Measurements from ENCODE around the gene EGFL7.
A peak's percentile ranks its signal among the peaks of the same experiment; 100 is the strongest.
"Not testable (repeated sequence)": the region's sequence is repeated elsewhere in the genome, so short reads cannot be mapped to it uniquely, and the experiment has no call there.

Gene EGFL7

DNA sequence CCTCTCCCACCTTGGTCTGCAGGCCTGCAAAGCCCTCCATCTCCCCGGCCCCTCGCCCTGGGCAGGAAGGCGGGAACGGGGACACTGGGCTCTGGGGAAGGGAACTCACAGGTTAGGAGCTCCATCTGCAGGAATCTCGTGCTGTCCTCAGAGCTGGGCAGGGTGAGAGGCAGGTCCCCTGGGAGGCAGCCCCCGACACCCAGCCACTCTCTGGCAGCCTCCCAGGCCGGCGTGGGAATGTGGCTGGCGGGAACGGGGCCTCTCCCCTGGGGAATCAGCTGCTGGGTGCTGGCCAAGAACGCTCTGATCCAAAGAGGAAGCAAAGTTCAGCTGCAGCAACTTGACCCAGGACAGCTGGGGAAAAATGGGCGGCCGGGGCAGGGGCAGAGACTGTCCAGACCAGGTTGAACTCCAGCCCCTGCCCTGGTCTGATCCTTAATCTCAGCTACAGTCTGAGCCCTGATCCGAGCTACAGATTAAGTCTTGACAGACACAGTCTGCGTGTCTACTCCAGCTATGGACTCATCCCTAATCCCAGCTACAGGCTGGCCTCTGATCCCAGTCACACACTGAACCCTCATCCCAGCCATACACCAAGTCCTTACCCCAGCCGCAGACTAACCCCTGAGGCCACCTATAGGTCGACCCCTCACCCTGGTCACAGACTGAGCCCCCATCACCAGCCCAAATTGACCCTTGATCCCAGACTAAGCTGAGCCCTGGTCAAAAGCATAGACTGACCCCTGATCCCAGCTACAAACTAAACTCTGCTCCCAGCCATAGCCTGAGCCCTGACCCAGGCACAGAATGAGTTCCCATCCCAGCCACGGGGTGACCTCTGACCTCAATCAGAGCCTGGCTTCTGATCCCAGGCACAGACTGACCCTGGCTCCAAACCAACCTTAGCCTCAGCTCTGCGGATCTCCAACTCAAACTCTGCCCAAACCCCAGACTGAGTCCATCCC, 37.3 kb upstream of the EGFL7 start:
- DNase-seq, result no peak

DNA sequence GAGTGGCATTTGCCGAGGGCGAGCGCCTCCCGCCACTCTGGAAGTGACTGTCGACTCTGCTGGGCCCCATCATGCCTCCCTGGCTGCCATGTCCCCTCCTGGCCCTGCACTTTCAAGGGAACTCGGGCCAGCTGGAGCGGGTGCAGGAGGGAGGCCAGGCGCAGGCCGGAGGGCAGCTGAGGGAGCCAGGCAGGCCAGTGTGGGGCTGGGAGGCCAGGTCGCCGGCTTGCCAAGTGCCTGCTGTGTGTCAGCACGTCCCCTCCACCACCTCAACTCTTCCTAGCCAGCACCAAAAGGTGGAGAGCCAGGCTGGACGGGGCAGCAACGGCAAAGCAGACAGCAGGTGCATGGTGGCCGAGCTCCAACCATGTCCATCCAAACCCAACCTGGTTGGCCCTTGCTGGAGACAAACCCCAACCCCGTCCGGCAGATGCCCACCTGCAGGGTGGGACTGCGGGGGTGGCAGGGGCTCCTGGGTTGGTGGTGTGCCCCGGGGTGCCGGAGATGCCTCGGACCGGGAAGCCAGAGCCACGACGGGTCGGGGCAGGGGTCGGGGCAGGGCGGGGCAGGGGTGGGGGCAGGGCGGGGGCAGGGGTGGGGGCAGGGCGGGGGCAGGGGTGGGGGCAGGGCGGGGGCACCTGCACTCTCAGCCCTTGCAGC, 36.5 kb upstream of the EGFL7 start:
- DNase-seq, result no peak

DNA sequence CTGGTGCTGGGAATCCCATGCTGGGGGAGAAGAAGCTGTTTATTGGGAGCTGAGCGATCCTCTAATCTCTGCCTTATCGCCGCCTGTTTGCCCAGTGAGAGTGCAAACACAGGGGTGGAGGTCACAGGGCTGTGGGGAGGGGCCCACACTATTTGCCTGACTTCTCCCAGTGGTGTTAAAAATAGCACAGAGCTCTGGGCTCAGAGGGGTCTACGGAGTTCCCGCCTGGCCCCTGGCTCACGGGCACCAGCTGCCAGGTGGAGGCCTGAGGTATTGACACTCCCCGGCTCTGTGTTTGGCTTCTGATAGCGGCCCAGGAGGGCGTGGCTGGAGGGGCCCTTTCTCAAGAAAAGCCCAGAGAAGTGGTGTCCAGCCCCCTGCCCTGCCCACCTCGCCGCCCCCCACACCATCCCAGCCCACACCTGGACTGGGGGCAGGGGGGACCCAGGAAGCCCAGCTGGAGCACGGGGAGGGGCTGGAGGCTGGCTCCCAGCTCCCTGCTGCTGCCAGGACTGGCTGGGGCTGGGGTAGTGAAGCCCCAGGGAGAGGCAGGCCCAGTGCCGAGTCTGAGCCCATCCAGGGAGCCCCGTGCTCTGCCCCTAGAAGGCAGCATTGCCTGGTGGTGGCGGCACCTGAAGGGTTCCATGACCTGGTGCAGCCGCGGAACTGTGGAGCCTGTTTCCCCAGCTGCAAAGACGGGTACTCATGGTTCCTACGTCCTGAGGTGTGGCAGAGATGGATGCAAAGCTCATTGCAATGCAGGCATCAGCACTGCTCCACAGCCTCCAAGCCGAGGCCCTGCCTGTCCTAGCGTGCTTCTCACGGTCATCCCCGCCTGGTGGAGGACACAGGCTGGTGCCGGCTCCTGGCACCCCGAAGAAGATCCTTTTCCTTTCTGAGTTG, 35.7 kb upstream of the EGFL7 start:
- DNase-seq, result no peak

DNA sequence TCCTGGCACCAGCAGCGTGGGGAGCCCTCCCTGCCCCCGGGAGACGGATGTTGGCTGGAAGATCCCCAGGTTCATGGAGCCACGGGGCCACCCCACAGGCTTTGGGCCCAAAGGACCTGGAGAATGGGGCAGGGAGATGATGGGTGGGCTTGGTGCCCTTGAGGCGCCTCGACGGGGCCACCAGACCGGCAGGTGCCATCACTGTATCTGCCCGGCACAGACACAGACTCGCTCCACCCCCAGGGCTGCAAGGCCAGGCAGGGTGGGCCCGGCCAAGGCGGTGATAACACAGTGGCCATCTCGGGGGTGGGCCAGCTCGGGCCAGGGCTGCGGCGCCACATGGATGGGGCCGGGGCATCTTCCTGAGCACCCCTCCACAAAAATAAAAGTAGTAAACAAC, 35.0 kb upstream of the EGFL7 start:
- no peak for DNase-seq

DNA sequence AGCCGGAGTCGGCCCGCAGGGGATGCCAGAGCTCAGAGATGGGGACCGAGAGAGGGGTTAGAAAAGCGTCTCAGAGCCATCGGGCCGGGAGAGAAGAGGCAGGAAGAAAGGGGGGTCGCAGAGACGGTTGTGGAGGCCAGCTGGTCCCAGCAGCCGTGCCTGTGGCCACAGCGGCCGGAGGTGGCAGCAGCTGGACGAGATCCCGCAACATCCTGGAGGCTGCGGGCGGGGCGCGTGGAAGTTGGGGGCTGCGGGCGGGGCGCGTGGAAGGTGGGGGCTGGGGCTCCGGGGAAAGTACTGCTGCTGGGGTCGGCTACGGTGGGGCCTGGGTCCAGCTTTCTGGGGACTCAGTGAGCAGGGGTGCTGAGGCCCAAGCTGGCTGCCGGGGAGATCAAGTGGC, 34.4 kb upstream of the EGFL7 start:
- DNase-seq, result no peak

DNA sequence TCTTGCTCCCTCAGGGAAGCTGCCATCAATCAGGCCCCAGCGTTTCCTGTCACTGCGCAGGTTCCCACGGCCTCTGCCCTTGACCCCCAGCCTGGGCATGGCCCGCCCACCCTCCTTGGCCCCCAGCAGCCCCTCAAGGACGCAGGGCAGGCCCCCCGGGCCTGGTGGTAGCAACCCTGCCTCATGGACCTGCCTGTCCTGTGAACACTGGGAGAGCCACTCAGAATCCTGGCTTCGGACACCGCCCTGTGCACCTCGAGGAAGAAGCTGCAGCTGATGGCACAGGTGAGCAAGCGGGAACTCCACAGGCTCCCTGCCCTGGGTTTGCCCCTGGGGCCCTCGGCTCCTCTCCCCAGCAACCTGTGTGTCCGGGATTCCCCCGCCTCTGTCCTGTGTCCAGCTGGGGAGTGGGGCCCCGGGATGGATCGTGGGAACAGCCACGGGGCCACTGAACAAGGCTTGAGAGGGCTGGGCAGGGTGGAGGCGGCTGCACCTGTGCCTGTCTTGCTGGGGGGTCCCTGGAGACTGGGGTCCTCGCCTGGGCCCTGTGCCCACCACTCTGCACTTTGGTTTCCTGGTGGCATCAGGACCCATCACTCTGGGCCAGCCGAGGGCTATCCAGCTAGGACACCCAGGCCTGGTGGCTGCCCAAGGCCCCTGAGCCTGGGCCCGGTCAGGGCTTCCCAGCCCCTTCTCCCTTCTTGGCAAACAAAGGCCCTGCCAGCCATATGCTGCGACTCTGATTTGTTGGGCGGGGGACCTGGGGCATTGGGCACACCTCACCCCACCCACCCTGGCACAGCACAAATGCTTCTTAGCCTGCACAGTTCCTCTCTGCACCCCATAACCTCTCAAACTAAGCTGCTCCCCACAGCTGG, 33.5 kb upstream of the EGFL7 start:
- DNase-seq, result no peak

DNA sequence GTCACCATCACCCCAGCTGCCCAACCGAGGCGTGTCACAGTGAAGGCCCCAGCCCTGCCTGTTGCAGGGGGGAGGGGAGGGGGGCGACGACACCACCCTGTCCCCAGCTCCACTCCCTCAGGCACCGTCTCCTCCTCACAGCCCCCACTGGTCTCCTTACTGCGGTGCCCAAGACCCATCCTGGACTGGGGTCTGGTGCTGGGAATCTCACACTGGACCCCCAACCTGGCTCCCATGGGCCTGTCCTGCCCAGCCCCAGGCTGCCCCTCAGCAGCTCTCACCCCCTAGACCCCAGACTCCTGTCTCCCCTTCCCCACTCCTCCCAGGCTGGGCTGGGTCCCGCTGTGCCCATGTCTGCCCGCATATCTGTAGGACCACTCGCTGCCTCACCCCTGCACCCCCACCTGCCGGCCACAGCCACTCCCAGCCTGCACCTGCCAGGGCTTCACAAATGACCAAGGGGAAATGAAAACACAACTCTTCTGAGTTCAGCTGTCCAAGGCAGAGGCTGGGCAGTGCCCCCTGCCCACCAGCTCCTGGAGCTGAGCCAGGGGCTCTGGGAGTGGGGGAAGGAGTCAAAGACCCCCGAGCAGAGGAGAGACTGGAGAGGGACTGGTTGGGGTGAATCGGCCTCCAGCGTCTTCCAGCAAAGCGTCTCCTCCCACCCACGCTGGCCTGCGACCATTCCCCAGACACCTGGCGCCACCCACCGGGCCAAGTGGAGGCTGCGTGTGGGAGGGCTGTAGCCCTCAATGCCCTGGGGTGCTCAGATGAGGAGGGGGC, 32.6 kb upstream of the EGFL7 start:
- peak; percentile 64 for DNase-seq

DNA sequence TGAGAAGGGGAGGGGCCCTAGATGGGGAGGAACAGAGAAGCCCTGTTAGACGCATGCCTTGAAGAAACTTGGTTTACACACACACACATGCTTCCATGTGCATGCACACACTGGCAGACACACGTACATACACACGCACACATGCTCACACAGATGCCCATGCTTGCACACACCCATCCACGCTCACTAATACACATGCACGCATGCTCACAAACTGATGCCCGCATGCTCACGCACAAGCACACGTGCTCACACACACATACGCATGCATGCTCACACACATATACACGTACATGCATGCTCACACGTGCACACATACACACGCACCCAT, 32.1 kb upstream of the EGFL7 start:
- no peak for DNase-seq

DNA sequence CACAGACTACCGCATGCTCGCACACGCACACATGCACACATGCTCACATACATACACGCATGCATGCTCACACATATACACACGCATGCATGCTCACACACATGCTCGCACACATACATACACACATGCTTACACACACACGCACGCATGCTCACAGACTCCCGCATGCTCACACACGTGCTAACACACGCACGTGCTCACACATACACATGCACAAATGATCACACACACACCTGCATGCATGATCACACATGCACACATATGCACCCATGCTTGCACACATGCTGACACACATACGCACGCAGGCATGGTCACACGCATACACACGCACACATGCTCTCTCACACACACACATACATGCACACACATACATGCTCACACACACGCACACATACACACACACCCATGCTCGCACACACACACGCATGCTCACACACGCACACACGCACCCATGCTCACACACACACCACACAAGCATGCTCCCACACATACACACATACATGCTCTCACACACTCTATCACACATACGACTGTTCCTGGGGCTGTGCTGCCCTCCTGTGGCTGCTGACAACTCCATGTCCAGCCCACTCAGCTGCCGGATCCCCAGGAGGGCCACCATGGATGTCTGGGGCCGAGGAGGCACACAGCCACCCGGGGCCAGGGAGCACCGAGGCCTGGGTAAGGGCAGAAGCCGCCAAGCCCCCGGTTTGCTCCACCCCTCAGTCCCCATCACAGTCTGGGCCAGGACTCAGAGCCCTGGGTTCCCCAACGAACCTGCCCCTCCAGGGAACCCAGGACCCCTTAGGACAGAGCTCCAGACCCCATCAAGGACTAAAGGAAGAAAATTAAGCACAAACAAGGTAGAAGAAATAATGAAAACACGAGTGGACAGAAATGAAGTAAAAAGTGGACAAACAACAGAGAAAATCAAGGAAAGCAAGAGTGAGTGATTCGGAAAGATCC, 31.4 kb upstream of the EGFL7 start:
- DNase-seq, result peak; percentile 71

DNA sequence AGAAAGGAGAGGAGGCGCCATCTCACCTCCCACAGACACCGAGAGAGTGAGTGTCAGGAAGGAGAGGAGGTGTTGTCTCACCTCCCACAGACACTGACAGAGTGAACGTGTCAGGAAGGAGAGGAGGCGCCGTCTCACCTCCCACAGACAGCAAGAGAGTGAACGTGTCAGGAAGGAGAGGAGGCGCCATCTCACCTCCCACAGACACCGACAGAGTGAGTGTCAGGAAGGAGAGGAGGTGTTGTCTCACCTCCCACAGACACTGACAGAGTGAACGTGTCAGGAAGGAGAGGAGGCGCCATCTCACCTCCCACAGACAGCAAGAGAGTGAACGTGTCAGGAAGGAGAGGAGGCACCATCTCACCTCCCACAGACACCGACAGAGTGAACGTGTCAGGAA, 30.6 kb upstream of the EGFL7 start:
- not testable (repeated sequence) for DNase-seq

DNA sequence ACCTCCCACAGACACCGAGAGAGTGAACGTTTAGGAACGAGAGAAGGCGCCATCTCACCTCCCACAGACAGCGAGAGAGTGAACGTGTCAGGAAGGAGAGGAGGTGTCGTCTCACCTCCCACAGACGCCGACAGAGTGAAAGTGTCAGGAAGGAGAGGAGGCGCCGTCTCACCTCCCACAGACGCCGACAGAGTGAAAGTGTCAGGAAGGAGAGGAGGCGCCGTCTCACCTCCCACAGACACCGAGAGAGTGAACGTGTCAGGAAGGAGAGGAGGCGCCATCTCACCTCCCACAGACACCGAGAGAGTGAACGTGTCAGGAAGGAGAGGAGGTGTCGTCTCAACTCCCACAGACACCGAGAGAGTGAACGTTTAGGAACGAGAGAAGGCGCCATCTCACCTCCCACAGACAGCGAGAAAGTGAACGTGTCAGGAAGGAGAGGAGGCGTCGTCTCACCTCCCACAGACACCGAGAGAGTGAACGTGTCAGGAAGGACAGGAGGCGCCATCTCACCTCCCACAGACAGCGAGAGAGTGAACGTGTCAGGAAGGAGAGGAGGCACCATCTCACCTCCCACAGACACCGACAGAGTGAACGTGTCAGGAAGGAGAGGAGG, 30.1 kb upstream of the EGFL7 start:
- not testable (repeated sequence) for DNase-seq

DNA sequence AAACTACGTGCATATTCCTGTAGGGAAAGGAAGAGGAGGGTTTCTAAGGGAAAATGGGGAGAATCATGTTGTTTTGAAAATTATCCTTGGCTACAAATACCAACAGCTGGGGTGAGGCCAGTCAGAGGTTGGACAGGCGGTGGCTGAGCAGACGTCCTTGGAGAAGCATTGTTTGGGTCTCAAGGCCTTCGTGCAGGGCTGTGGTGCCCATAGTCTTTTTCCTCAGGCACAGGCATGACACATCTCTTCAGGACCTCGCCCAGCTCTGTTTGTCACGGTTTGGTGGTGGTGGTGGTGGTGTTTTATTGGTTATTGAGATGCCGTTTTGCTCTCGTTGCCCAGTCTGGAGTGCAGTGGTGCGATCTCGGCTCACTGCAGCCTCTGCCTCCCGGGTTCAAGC, 27.8 kb upstream of the EGFL7 start:
- DNase-seq, result no peak

DNA sequence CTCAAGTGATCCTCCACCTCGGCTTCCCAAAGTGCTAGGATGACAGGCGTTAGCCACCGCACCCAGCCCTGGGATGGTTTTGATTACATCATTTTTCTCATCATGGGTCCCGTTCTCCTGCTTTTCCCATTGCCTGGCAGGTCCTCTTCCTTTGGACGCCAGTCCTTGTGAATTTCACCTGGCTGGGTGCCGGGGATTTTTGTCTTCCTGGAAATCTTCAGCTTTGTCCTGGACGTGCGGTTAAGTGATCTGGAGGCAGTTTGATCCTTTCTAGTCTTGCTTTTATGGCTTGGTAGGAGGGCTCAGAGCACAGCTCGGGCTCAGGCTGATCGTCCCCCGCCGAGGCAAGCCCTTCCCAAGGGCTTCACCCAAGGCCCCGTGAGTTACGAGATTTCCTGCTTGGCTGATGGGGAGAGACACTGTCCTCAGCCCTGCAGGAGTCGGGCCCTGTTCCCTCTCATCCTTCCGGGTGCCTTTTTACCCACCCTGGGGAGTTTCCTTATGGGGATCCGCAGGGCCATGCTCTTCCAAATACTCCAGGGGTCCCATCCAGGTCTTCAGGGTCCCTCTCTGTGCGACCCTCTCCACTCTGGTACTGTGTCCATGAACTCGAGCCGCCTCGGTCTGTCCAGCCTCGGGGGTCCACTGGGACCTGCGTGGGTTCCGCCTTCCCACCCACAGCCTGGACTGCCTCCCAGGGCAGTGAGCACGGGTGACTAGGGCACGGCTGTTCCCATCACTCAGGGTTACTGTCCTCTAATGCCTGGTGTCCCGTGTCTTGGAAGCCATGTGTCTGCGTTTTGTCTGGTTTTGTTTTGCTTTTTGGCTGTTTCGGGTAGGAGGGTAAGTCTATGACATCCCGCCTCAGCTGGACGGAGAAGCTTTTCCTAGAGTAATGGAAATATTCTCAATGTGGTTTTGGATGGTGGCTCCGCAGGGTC, 22.3 kb upstream of the EGFL7 start:
- DNase-seq, result no peak

DNA sequence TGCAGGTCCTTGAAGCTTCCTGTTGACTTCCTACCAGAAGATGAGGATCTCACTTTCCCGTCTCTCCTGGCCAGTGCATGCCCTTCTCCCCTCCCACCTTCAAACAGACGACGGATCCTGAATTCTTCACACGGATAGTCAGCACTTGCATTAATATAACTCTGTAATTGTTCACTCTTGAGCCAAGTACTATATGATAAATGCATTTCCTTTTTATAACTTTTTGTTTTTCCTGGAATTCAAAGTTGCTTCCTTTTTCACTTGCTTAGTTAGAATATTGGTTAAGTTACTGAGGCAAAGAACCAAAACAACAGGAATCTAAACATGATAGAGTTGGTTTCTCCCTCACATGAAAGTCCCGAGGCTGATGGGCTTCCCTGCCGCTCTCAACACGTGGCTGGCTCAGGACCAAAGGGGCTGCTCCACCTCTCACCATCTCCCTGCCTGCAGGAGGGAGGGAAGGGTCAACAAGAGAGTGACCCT, 20.2 kb upstream of the EGFL7 start:
- DNase-seq, result no peak

DNA sequence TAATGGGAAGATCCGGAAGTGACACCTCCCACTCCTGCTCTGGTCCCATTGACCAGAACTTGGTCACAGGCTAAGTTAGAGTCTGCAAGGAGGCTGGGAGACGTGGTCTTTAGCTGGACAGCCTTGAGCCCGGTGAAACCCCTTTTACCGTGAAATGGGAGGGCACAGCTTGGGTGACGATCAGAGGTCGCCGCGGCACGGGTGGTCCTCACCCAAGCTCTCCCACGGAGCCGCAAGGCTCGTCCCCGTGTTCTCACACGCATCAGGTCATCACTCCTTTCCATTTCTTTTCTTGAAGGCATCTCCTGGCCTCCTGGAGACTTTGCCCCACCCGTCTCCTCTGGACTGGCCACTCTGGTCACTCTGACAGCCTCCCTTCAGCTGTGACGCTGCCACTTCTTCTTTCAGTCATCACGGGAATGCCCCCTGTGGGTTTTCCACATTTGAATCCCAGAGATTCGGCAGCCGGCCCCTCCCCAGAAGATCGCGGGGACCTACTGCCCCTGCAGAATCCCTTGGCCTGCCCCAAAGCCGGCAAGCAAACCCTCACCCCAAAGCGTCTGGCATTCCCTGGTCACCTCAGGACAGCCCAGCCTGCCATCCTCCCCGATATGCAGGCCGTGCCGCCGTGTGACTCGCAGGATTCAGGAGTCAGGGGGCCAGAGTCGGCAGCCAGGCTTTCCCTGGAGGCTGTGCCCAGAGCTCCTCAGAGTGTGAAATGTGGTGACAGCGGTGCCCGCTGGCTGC, 18.9 kb upstream of the EGFL7 start:
- no peak for DNase-seq

DNA sequence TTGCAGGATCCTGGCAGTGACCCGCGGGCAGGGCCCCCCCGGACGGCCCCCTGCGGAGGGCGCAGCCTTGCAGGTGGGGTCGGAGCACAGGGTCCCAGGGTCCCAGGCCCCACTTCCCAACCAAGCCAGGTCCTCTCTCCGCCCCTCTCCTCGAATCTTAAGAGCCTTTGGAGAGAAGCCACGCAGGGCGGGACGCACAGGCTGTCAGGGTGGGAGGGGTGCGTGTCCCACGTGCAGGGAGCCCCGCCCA, 18.4 kb upstream of the EGFL7 start:
- no peak for DNase-seq

DNA sequence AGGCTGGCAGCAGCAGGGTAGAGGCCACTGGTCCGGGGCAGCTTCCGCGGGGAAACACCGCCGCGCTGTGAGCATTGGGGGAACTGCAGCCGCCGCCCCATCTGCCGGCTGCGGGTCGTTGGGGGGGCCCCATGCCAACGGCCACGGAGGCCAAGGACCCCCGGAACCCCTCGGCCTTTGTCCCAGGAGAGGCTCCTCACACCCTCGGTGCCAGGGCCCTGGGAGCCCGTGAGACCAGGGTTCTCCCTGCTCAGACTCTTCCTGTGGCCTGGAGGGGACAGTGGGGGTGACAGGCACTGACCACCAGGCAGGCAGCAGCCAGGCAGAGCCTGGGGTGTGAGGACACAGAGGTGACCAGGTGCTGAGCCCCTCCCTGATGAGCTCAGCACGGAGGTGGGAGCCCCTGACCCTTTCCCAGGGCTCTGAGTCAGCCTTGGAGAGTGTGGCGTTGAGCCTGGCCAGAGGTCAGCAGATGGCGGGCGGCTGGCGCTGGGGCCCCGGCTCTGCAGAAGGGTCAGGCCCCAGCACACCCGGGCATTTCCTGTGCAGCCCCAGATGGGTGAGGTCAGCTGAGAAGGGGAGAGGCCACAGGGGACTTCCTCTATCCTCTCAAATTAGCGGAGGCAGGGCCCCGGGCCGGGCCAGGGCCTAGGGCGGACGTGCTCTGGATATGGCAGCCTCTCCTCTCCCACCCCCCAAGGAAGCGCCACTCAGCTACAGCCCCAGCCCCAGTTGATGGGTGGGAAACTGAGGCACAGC, 17.9 kb upstream of the EGFL7 start:
- peak; percentile 77 for DNase-seq

Measured in stimulated activated CD4-positive, alpha-beta T cell treated with anti-CD3 and anti-CD28 coated beads, Interleukin-4, amount 100 ng/mL, for 1 hour (primary cell).